Peyer's patch (tissue), 4 donors: ENCODE data around the gene STK32C.

Source experiments
- CTCF ChIP-seq, 6 experiments: fragments of 450-650 bp in 4 of 6; fragments of 200-600 bp in 2 of 6; sonication (generic) in 1 of 6; IDR thresholded peaks; one replicate each; pipeline ENCODE4 v1.5.1; 2017 to 2019; ENCODE audit warnings: antibody characterized with exemption in 6 of 6, mild to moderate bottlenecking in 3 of 6, moderate library complexity in 1 of 6
- POLR2A ChIP-seq, 2 donors: fragments of 450-650 bp; IDR thresholded peaks; one replicate each; pipeline ENCODE4 v1.5.1; 2017; ENCODE audit warnings: antibody characterized with exemption in 2 of 2, mild to moderate bottlenecking in 2 of 2, moderate library complexity in 2 of 2

GRCh38 chr10:132276706-132277105 is 31.0 kb downstream of the STK32C start:
- TF ChIP-seq POLR2A (IDR thresholded peaks at IDR 0.05) (no peak), CTCF (IDR thresholded peaks at IDR 0.05) (no peak)
